A673 (cell line): ENCODE results near the gene COPZ1. TPM values are rescaled to one million over a fixed set of nuclear protein-coding genes. Genes with fewer than 3 reads are reported as not detected.
A peak's percentile ranks its signal among the peaks of the same experiment; 100 is the strongest.

Experiments
- BruUV-seq: library from RNA; stranded (reverse); fragments of 400-500 nt; replicated peaks from 2 replicates; lab custom pipeline; 2021; lab: Mats Ljungman, UMichigan
- CTCF ChIA-PET: fragments of 300-600 bp; sonication (Branson Sonifier 250); formaldehyde crosslinking; loops from one replicate; lab custom pipeline; 2022; ENCODE audit warnings: antibody characterized with exemption; lab: Charles Lee
- POLR2A ChIA-PET: fragments of 300-600 bp; sonication (Branson Sonifier 250); formaldehyde crosslinking; loops from one replicate; lab custom pipeline; 2022; ENCODE audit warnings: antibody characterized with exemption; ENCODE audit not compliant: low non-redundant PET; lab: Charles Lee
- DNase-seq: peaks from one replicate; pipeline ENCODE4 v3.0.0-alpha.2; 2015; ENCODE audit warnings: low spot score
- H3K27ac ChIP-seq: fragments of 200-600 bp; sonication (generic); 2 replicates; pipeline ENCODE4 v1.5.1; 2016; ENCODE audit warnings: mixed run types, low read depth, mild to moderate bottlenecking, mixed read lengths, antibody characterized with exemption, low read length; ENCODE audit not compliant: poor library complexity, severe bottlenecking
- H3K27me3 ChIP-seq: fragments of 200-600 bp; sonication (generic); replicated peaks from 2 replicates; pipeline ENCODE4 v1.6.1; 2017; ENCODE audit warnings: mixed run types, low read depth, mild to moderate bottlenecking, mixed read lengths, antibody characterized with exemption, low read length; ENCODE audit not compliant: insufficient read depth, poor library complexity
- H3K36me3 ChIP-seq: fragments of 200-600 bp; sonication (generic); 2 replicates; pipeline ENCODE4 v1.6.1; 2016; ENCODE audit warnings: mixed run types, mild to moderate bottlenecking, mixed read lengths, antibody characterized with exemption, low read length; ENCODE audit not compliant: insufficient read depth, poor library complexity, severe bottlenecking
- H3K4me1 ChIP-seq: fragments of 200-600 bp; sonication (generic); 2 replicates; pipeline ENCODE4 v1.6.1; 2017; ENCODE audit warnings: mixed run types, mild to moderate bottlenecking, mixed read lengths, antibody characterized with exemption, low read length; ENCODE audit not compliant: insufficient read depth, poor library complexity, severe bottlenecking
- H3K4me3 ChIP-seq: fragments of 200-600 bp; sonication (generic); 2 replicates; pipeline ENCODE4 v1.5.1; 2016; ENCODE audit warnings: low read depth, mixed run types, mild to moderate bottlenecking, mixed read lengths, low read length; ENCODE audit not compliant: poor library complexity, severe bottlenecking
- H3K9me3 ChIP-seq: fragments of 200-600 bp; sonication (generic); 2 replicates; pipeline ENCODE4 v1.6.1; 2016; ENCODE audit warnings: mixed run types, low read depth, mild to moderate bottlenecking, mixed read lengths, antibody characterized with exemption, low read length; ENCODE audit not compliant: poor library complexity, severe bottlenecking
- EZH2 ChIP-seq: fragments of 200-600 bp; sonication (generic); IDR thresholded peaks from 2 replicates; pipeline ENCODE4 v1.6.1; 2017; ENCODE audit warnings: borderline replicate concordance, low read depth, mild to moderate bottlenecking, mixed read lengths, antibody characterized with exemption, low read length; ENCODE audit not compliant: poor library complexity, severe bottlenecking
- intact Hi-C: fragments of 100-400 bp; cut with micrococcal nuclease; formaldehyde crosslinking; loops from one replicate; pipeline ENCODE4 v1.10.0; 2022; ENCODE audit not compliant: unreplicated experiment
- total RNA-seq: library from RNA; stranded (reverse); gene quantifications from 2 replicates; pipeline ENCODE4 v1.2.3, GENCODE V29; 2021
- TF ChIP-seq, protein P1 (sequence below): fragments of 300-800, 200-600 bp; sonication (generic); conservative IDR thresholded peaks from 2 replicates; pipeline ENCODE4 v1.5.1; 2017; ENCODE audit warnings: low read depth, mild to moderate bottlenecking, antibody characterized with exemption, low read length, moderate library complexity, mixed read lengths

Gene COPZ1
- total RNA-seq, 1 experiment from 2014 or later, result 187 TPM

DNA sequence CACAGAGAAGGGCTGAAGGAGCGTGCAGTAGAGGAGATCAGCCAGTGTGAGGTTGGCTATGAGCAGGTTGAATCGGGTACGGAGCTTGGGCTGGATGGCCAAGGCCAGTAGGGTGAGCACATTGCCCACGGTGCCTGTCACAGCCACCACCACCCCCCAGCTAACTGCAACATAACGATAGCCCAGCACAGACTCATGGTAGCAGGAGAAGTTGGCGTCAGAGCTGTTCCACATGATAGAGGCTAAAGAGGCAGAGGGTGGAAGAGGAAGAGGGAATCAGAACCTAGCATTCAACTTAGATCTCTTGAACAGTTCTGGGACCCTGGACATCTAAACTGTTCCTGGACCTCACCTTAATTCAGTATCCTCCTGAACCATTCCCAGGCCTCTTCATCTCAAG is 38.7 kb downstream of the COPZ1 start:
- DNase-seq, result no peak
- no peak overlapping the region for H3K27ac ChIP-seq
- POLR2A ChIA-PET, result no interaction called here
- TF ChIP-seq, protein P1, sequence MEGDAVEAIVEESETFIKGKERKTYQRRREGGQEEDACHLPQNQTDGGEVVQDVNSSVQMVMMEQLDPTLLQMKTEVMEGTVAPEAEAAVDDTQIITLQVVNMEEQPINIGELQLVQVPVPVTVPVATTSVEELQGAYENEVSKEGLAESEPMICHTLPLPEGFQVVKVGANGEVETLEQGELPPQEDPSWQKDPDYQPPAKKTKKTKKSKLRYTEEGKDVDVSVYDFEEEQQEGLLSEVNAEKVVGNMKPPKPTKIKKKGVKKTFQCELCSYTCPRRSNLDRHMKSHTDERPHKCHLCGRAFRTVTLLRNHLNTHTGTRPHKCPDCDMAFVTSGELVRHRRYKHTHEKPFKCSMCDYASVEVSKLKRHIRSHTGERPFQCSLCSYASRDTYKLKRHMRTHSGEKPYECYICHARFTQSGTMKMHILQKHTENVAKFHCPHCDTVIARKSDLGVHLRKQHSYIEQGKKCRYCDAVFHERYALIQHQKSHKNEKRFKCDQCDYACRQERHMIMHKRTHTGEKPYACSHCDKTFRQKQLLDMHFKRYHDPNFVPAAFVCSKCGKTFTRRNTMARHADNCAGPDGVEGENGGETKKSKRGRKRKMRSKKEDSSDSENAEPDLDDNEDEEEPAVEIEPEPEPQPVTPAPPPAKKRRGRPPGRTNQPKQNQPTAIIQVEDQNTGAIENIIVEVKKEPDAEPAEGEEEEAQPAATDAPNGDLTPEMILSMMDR, result no peak
- TF ChIP-seq EZH2, result no peak
- H3K36me3 ChIP-seq, result no peaks in the 10 kb centered on the region
- no peak overlapping the region for H3K4me3 ChIP-seq
- no peaks in the 10 kb centered on the region for H3K27me3 ChIP-seq
- CTCF ChIA-PET, result interaction anchor here (0.6 kb wide), 1 partner anchor 39 kb away, joined by 4 read pairs; the partner anchor contains the start of gene COPZ1
- intact Hi-C loops, result no loop called here
- H3K9me3 ChIP-seq, result no peaks in the 10 kb centered on the region
- BruUV-seq, result no TSS peak
- peaks cover 26% of the 10 kb centered on the region for H3K4me1 ChIP-seq

DNA sequence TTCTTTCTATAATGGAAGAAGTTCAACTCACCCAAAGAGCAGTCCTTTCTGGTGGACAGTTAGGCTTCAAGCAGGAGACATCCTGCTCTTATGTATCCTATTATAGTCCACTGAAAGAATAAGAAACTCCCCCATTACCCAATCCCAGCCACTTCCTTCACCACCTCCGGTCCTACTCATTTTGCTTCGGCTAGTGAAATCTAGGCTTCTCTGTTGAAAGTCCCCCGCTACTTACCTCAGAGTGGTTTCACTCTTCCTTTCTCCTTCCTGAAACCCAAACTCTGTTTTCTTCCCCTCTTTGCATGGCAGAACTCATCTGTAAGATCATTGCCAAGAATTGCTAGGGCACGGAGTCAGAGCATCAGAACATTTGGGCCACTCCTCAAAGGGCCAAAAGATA is 39.5 kb downstream of the COPZ1 start, which contains the start of gene GPR84:
Gene GPR84, minus strand, starts transcription at position 74 of the 400 bp plus-strand sequence. CDS start 635 bp downstream, outside the sequence.
- DNase-seq, result no peak
- H3K27ac ChIP-seq, result no peak within 1 kb of the TSS
- H3K4me1 ChIP-seq, result peaks cover 31% of the 10 kb centered on the region
- BruUV-seq, result no TSS peak
- ChIA-PET POLR2A (no interaction called here), CTCF (no interaction called here)
- no peaks in the 10 kb centered on the region for H3K9me3 ChIP-seq
- no peaks in the 10 kb centered on the region for H3K36me3 ChIP-seq
- H3K4me3 ChIP-seq, result no peak within 1 kb of the TSS
- no peak for TF ChIP-seq EZH2
- TF ChIP-seq, protein P1, result no peak
- no peaks in the 10 kb centered on the region for H3K27me3 ChIP-seq
- intact Hi-C loops, result no loop called here

DNA sequence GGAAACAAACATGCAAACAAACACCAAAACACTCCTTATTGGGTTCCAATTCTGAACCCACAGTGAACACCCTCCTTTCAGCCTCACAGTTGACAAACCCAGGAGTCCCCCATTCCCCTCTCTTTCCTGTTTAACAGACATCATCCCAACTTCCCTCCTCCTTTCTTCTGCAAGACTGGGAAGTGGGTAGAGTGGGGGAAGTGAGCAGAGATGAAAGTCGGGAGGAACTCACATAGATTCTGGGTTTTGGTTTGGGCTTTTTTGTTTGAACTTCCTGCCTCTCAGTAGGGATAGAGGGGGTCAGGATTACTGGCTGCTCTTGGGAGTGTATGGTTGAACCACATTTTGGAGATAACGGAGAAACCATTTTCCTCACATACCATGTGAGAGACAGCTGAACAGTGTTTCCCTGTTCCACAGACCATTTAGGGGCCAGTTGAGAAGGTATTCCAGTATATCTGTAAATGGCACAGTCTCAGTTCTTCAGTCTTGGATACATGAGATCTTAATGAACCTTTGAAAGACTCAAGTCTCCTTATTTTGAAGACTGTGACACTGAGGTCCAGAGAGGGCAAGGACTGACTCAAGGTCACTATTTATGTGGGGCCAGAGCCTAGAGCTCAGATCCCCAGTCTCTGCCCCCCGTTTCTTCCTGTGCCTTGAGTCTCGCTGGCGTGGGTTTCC is 43.2 kb downstream of the COPZ1 start:
- Histone ChIP-seq H3K27ac (peak overlapping the region; percentile 36), H3K9me3 (no peaks in the 10 kb centered on the region), H3K4me3 (peak overlapping the region; percentile 50), H3K36me3 (no peaks in the 10 kb centered on the region), H3K27me3 (no peaks in the 10 kb centered on the region), H3K4me1 (peaks cover 43% of the 10 kb centered on the region)
- intact Hi-C loops, result loop anchor here (1.0 to 2.0 kb wide), 3 partner anchors 31 to 148 kb away; no protein-coding TSS in a partner anchor
- TF ChIP-seq, protein P1, result no peak
- TF ChIP-seq EZH2, result no peak
- BruUV-seq, result no TSS peak
- CTCF ChIA-PET, result interaction anchor here (0.6 to 1.6 kb wide), 9 partner anchors 11 to 161 kb away, joined by 3 to 18 read pairs (median 3); partner anchors contain the start of gene COPZ1
- POLR2A ChIA-PET, result interaction anchor here (0.5 to 0.7 kb wide), 2 partner anchors 9 to 12 kb away, joined by 3 read pairs; no protein-coding TSS in a partner anchor
- no peak for DNase-seq
